NCI-H526 treated with DMSO at 0.1 percent for 48 hours (cell line): ENCODE results near the gene ZNF594.
"Not testable (repeated sequence)": the region's sequence is repeated elsewhere in the genome, so short reads cannot be mapped to it uniquely, and the experiment has no call there.

Experiments
- DNase-seq: peaks from one replicate; lab custom pipeline; 2025; lab: John Stamatoyannopoulos, UW

ZNF594 gene

GRCh38 chr17:5201011-5201410, 9.3 kb upstream of the ZNF594 start:
- DNase-seq: no peak

GRCh38 chr17:5200360-5200759, 8.7 kb upstream of the ZNF594 start:
- no peak for DNase-seq

- no peak for DNase-seq
Measured at GRCh38 chr17:5198472-5198871, 6.8 kb upstream of the ZNF594 start.

GRCh38 chr17:5194346-5194745, 2.7 kb upstream of the ZNF594 start:
- DNase-seq: no peak

- no peak for DNase-seq
Measured at GRCh38 chr17:5184288-5184687, 7.4 kb downstream of the ZNF594 start.

- DNase-seq: no peak
Measured at GRCh38 chr17:5183410-5183793, 8.3 kb downstream of the ZNF594 start.

GRCh38 chr17:5182597-5183409, 8.9 kb downstream of the ZNF594 start:
- no peak for DNase-seq

GRCh38 chr17:5181509-5182305, 10.0 kb downstream of the ZNF594 start:
- no peak for DNase-seq

GRCh38 chr17:5179003-5179402, 12.7 kb downstream of the ZNF594 start:
- no peak for DNase-seq

- DNase-seq: not testable (repeated sequence)
Measured at GRCh38 chr17:5175027-5175426, 16.6 kb downstream of the ZNF594 start.

GRCh38 chr17:5165791-5166564, 25.7 kb downstream of the ZNF594 start:
- not testable (repeated sequence) for DNase-seq

- no peak for DNase-seq
Measured at GRCh38 chr17:5164436-5164835, 27.2 kb downstream of the ZNF594 start.

- not testable (repeated sequence) for DNase-seq
Measured at GRCh38 chr17:5161793-5162192, 29.9 kb downstream of the ZNF594 start.

GRCh38 chr17:5160702-5161101, 31.0 kb downstream of the ZNF594 start:
- not testable (repeated sequence) for DNase-seq

- not testable (repeated sequence) for DNase-seq
Measured at GRCh38 chr17:5146122-5146521, 45.5 kb downstream of the ZNF594 start.

- not testable (repeated sequence) for DNase-seq
Measured at GRCh38 chr17:5142877-5143276, 48.8 kb downstream of the ZNF594 start.

GRCh38 chr17:5139458-5139732, 52.3 kb downstream of the ZNF594 start:
- no peak for DNase-seq

GRCh38 chr17:5138616-5139457, 52.8 kb downstream of the ZNF594 start:
- DNase-seq: no peak

- DNase-seq: not testable (repeated sequence)
Measured at GRCh38 chr17:5138198-5138544, 53.5 kb downstream of the ZNF594 start.

GRCh38 chr17:5137511-5138197, 54.0 kb downstream of the ZNF594 start:
- DNase-seq: not testable (repeated sequence)
